Fibroblast of pulmonary artery (primary cell): Measurements from ENCODE around the gene CYTH2.

Source experiments
- DNase-seq: peaks from one replicate; pipeline ENCODE4 v3.0.0-alpha.2; 2010; ENCODE audit warnings: low read depth
- H3K4me3 ChIP-seq: replicated peaks from 2 replicates; pipeline ENCODE4 v1.5.1; 2011; ENCODE audit warnings: low read depth, mild to moderate bottlenecking, control low read depth, low read length, moderate library complexity
- TF ChIP-seq, protein P1 (sequence below): IDR thresholded peaks from 2 replicates; pipeline ENCODE4 v1.5.1; 2011; ENCODE audit warnings: mild to moderate bottlenecking, control low read depth, low read length, inconsistent platforms; ENCODE audit errors: missing control alignments

The CYTH2 gene

DNA sequence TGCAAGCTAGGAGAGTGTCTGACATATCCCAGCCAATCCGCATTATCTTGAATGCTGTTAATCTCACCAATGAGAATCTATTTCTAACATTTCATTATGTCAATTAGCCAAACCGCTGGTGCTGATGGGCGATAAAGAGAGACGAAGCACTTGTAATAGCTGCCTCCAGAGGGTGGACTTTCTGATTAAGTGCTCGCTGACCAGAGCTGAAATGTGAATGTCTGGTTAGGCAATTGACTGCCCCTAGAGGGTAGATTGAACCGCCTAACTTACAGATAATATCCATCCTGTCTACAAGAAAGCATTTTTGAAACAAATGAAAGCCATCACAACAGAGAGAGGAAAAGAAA is 23.9 kb upstream of the CYTH2 start:
- peak; percentile 94 for DNase-seq
- H3K4me3 ChIP-seq: peak overlapping the region; percentile 99
- TF ChIP-seq, protein P1, sequence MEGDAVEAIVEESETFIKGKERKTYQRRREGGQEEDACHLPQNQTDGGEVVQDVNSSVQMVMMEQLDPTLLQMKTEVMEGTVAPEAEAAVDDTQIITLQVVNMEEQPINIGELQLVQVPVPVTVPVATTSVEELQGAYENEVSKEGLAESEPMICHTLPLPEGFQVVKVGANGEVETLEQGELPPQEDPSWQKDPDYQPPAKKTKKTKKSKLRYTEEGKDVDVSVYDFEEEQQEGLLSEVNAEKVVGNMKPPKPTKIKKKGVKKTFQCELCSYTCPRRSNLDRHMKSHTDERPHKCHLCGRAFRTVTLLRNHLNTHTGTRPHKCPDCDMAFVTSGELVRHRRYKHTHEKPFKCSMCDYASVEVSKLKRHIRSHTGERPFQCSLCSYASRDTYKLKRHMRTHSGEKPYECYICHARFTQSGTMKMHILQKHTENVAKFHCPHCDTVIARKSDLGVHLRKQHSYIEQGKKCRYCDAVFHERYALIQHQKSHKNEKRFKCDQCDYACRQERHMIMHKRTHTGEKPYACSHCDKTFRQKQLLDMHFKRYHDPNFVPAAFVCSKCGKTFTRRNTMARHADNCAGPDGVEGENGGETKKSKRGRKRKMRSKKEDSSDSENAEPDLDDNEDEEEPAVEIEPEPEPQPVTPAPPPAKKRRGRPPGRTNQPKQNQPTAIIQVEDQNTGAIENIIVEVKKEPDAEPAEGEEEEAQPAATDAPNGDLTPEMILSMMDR: peak; percentile 73

DNA sequence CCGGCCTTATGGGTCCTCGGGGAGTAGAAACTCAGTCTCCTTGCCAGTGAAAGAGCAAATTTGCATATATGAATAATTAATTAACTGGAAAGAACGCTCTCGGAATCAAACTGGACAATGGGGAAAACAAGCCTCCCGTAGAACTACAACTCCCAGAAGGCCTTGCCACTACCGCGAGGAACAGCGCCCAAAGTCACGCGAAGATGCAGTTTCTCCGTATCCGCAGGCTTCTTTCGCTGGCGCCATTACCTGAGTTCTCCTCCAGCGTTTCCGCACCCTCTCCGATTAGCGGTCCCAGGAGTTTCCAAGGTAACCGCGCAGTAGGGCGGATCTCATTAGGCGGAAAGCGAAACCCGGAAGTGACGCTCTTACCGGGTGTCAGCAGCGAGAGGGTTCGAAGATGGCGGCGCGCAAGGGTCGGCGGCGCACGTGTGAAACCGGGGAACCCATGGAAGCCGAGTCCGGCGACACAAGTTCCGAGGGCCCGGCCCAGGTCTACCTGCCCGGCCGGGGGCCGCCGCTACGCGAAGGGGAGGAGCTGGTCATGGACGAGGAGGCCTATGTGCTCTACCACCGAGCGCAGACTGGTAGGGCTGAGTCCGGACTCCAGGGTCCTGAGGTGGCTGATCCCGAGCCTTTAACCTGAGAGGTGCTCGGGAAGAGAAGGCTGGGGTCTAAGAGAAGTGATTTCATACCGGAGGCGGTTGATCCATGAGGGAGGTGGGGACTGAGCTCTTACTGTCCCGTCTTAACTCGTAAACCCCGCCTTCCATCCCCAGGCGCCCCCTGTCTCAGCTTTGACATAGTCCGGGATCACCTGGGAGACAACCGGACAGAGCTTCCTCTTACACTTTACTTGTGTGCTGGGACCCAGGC is 23.3 kb upstream of the CYTH2 start, which contains the start of gene GRWD1:
GRWD1 (plus strand) TSS at position 378 of the 876 bp plus-strand sequence; CDS start at position 401, 23 bp downstream.
- DNase-seq: peak; percentile 98
- H3K4me3 ChIP-seq: peak within 1 kb of the TSS; percentile 99
- TF ChIP-seq, protein P1: no peak

DNA sequence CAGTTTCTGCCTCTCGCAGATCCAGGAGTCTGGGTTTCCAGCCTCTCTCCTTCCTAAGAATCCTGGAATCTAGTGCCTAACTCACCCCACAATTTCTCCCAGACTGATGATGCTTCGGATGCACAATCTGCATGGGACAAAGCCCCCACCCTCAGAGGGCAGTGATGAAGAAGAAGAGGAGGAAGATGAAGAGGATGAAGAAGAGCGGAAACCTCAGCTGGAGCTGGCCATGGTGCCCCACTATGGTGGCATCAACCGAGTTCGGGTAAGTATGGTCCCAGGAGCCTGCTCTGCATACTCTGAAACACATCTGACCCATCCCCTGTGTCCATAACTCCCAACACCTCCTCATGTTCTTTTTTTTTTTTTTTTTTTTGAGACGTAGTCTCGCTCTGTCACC is 22.6 kb upstream of the CYTH2 start:
- TF ChIP-seq, protein P1: no peak

DNA sequence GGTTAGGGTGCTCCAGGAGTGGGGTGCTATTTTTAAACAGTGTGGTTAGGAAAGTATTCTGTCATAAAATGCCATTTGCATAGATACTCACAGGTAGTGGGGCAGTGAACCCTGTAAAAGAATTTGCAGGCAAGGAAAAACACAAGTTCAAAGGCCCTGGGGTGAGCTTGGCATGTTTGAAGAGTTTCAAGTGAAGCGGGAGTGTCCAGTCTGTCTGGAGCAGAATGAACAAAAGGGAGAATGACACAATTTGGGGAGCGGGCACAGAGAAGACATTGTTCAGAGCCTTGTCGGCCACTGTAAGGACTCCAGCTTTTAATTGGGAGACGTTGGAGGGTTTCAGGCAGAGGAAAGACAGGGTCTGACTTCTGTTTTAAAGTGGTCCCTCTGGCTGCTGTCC is 20.6 kb upstream of the CYTH2 start:
- TF ChIP-seq, protein P1: no peak
- DNase-seq: no peak

More for the DNA sequence above, 22.6 kb upstream of the CYTH2 start:
- H3K4me3 ChIP-seq: peak overlapping the region; percentile 99
- DNase-seq: no peak

DNA sequence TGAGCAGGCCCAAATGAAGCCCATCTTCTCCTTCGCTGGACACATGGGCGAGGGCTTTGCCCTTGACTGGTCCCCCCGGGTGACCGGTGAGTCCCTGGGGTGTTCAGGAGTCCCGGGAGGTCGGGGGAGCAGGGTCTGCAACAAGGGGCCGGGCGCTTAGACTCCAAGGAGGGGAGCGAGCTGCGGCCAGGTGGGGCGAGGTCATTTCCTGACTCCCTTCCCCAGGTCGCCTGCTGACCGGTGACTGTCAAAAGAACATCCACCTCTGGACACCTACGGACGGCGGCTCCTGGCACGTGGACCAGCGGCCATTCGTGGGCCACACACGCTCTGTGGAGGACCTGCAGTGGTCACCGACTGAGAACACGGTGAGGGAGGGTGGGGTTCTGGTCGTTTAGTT is 18.7 kb upstream of the CYTH2 start:
- TF ChIP-seq, protein P1: no peak
- H3K4me3 ChIP-seq: no peak overlapping the region
- DNase-seq: no peak

More for the DNA sequence above, 20.6 kb upstream of the CYTH2 start:
- H3K4me3 ChIP-seq: no peak overlapping the region

DNA sequence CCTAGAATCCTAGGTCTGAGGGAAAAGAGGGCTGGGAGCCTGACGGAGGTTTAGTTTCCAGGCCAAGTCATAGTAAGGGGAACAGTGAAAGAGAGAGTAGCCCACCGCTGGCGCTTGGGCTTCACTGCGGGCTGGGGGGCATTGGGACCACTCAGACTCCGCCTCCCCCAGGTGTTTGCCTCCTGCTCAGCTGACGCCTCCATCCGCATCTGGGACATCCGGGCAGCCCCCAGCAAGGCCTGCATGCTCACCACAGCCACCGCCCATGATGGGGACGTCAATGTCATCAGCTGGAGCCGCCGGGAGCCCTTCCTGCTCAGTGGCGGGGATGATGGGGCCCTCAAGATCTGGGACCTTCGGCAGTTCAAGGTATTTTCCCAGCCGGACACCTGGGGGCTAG is 18.3 kb upstream of the CYTH2 start:
- TF ChIP-seq, protein P1: no peak
- H3K4me3 ChIP-seq: no peak overlapping the region
- no peak for DNase-seq
